GM18907 (cell line): ENCODE data around the gene EMD.

Experiments used
- ATAC-seq: cut with Tn5 transposase; IDR thresholded peaks from one replicate; pipeline ENCODE4 v1.9.1; 2021; ENCODE audit warnings: mild to moderate bottlenecking, moderate library complexity; ENCODE audit not compliant: unreplicated experiment

The EMD gene

DNA sequence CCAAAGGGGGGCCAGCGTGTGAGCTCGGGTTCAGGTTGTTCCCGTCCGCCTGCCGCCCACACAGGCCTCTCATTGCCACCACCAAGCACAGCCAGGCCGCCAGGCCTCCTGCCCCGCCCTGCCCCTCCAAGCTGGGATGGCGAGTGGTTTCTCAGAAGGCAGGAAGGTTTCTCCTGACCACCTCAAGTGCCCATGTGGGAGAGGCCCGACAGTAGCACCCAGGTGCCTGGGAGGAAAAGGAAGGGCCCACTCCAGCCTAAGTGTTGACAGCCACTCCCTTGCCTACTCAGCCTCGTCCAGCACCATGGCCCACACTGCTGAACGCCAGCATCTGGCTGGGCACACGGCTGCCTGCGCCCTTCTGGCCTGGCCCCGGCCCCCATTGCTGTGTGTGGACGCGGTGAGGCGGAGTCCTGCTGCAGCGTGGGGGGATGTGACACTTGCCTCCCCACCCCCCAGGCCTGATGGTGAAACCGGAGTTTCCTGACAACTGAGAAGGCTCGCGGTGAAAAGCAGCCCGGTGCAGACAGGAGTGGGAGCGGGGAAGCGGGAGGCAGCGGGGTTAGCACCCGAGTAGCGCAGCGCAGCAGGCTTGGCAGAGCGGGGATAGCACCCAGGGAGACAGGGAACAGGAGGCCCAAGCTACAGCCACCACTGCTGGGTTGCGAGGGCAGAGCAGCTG, 23.9 kb upstream of the EMD start:
- no peak for ATAC-seq

DNA sequence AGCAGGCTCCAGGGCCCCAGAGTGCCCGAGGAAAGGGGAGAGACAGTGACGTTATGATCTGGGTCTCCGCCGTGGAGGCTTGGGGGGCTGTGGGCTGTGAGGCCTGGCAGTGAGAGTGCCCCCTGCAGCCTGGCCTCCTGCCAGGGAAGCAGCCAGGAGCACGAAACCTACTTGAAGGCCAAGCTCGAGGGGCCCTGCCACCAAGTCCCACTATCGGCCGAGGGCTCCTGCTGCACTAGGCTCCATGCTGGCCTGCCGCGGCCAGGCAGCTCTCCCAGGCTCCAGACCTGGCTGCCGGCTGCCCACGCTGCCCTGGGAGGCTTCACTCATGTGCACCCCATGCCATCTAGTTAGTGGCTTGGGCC, 23.3 kb upstream of the EMD start:
- ATAC-seq, result no peak

DNA sequence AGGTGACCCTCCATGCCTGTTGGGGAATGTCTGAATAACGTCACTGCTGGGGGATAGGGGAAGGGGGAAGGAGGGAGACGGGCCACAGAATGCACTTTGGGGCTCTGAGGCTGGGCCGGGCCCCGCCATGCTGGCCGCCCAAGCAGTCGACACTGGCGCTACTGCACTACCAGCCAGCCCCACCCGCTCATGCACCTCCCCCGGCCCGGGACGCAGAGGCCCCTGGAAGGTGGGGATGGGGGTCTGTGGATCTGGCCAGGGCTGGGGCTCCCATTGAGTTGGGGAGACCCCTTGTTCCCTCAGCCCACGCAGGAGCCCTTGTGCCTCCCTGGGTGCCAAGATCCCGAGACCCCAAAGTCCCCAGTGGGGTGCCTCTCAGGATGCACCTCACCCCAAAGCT, 22.5 kb upstream of the EMD start:
- ATAC-seq, result no peak

DNA sequence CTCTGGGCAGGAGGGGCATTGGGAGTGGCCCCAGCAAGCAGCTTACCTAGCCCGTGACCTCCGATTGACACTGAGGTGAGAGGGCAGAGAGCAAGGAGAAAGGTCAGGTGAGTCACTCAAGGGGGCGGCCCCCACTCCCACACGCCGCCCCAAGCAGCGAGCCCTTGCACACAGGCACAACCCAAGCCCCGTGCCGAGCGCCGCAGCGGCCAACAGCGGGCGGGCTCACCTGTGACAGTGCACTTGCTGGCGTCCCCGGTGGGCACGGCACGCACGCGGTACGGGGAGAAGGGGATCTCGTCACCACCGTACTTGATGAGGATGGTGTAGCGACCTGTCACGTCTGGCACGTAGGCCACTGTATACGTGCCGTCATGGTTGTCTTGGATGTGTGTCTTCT, 21.9 kb upstream of the EMD start:
- ATAC-seq, result no peak

- ATAC-seq, result no peak
These were observed 21.1 kb upstream of the EMD start for GRCh38 chrX:154358011-154358410.

DNA sequence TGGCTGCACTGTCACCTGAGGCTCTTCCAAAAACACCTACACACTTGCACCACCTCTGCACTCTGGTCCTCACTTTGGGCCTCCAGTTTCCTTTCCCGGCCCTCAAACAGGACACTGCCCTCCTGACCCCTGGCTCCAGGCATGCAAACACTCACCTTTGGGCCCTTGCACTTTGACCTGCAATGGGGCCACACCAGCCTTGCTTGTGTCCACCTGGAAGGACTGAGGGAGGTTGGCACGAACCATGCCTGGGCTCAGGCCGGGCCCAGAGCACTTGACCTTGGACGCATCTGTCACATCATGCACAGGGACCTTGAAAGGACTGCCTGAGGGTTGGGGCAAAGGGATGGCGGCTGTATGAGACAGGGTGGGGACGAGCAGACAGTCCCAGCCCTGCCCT, 20.3 kb upstream of the EMD start:
- no peak for ATAC-seq

GRCh38 chrX:154359362-154360154, 19.5 kb upstream of the EMD start:
- no peak for ATAC-seq

- no peak for ATAC-seq
These were observed 18.9 kb upstream of the EMD start for GRCh38 chrX:154360155-154360713.

GRCh38 chrX:154362085-154362742, 16.9 kb upstream of the EMD start:
- no peak for ATAC-seq

- no peak for ATAC-seq
These were observed 15.2 kb upstream of the EMD start for GRCh38 chrX:154363706-154364439.

DNA sequence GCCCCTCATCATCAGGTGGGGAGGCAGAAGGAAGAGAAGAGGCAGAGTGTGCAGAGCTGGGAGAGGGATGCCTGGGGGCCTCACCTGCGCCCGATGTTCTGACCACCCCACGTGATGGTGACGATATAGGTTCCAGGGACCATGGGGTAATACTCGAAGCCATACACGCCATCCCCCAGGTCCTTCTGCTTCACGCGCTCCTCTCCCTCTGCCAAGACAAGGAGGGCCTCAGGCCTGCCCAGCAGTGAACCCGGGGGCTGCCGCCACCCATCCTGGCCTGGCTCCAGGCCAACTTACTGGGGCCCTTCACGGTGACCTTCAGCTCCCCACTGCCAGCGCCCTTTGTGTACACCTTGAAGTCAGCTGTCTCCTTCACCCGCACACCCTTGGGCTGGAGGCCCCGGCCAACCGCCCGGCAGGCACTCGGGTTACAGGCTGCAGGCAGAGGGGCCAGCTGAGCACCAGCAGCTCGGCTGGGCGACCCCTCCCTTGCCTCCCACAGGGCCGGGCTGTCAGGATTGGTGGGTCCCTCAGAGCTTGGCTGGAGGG, 14.0 kb upstream of the EMD start:
- ATAC-seq, result no peak

GRCh38 chrX:154365997-154366665, 13.0 kb upstream of the EMD start:
- no peak for ATAC-seq

DNA sequence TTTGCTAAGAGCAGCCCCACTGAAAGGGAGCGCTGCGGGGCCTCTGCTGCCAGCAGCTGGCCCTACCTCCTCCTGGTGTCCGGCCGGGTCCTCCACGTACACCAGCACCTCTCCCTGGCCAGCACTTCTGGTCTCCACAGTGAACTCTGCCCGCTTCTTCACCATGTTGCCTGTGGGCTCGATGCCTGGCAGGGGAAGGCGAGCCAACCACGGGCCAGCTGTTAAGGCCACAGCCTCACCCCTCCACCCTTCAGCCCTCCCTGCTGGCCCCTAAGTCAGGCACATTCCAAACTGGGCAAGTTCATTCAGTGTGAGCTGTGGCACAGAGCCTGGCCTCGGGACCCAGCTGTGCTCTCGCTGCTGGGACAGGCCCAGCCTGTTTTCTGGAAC, 12.4 kb upstream of the EMD start:
- ATAC-seq, result no peak

DNA sequence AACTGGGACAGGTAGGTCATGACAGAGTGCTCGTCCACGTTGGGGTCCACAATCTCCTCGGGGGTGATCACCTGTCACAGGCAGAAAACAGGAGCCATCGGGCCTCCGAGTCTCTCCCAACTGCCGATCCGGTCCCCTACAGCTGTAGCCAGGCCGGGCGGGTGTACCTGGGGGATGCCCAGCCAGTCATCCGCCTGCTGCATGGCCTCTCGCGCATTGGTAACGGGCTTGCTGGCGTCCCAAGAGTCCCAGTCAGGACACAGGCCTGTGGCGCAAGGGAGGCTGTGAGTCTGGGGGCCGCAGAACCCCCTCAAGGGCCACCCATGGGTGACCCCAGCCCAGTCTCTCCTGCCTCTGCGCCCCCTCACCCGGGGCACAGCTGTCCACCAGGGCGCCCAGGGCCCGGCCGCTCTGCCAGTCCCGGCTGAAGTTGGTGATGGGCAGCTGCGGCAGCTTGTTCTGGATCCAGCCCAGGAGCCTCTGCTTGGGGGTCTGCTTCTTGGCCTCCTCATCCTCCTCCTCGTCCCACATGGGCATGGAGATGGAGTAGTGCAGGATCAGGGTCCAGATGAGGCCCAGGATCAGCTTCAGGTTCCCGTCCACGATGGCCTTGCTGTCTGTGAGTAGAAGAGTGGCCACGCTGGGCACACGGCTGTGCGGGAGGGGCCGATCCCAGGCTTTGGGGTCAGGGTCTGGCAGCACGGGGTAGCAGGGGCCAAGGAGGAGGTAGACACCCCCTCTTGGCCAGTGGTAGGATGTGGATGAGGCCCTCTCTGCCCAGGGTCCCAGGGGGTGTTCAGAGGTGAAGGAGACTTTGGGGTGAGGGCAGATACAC, 11.4 kb upstream of the EMD start:
- no peak for ATAC-seq

DNA sequence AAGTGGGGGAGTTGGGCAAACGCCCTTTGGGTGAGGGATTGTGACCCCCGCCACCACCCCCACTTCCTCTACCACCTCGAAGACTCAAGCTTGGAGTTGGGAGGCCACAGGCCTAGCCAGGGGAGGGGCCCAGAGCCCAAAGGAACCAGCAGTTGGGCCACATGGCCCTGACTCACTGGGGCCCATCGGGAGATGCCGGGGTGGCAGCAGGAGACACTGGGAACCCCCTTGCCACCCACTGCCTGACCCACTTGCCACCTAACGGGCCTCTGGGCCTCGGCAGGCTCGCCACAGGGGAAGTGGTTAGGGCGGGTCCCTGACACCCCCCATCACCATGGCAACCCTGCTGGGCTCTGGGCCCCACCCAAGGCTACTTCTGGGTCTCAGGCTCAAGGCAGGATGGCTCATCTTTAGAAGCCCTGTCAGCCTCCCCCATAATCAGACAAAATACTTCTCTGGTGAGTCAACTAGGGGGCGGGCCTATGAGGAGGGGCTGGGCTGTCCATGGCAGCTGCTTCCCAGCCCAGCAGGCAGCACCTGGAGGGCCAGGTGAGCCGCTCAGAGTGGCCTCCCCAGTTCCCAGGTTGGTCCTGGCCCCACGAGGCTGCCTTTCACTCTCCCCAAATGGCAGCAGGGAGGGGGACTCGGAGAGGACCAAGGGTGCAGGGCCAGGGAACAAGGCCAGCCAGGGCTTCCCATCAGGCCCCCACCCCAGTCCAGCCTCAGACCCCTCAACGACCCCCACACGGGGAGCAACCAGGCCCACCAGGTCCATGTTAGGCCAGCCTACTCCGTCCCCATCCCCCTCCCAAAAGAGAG, 10.3 kb upstream of the EMD start:
- ATAC-seq, result peak; percentile 24

- no peak for ATAC-seq
These were observed 9.4 kb upstream of the EMD start for GRCh38 chrX:154369449-154370299.

GRCh38 chrX:154370300-154371016, 8.6 kb upstream of the EMD start:
- peak; percentile 1 for ATAC-seq
